K562 (cell line): ENCODE measurements around the gene OXLD1. TPM values are rescaled to one million over a fixed set of nuclear protein-coding genes. Genes with fewer than 3 reads are reported as not detected.

Experiments
- BRD9 ChIP-seq: fragments of 450-650 bp; IDR thresholded peaks from 2 replicates; pipeline ENCODE4 v1.6.1; 2018; ENCODE audit warnings: low read depth; ENCODE audit not compliant: partially characterized antibody
- CBX8 ChIP-seq: fragments of 200-600 bp; sonication (generic); IDR thresholded peaks from 2 replicates; pipeline ENCODE4 v1.6.1; 2012; ENCODE audit warnings: borderline replicate concordance, mixed run types, low read depth, mild to moderate bottlenecking, moderate library complexity, mixed read lengths, low read length, control low read depth, inconsistent platforms; ENCODE audit not compliant: poor library complexity, severe bottlenecking; ENCODE audit errors: extremely low read depth
- CTBP1 ChIP-seq: fragments of 450-650 bp; IDR thresholded peaks from 2 replicates; pipeline ENCODE4 v1.6.1; 2016; ENCODE audit warnings: borderline replicate concordance
- DEAF1 ChIP-seq: fragments of 450-650 bp; formaldehyde crosslinking; IDR thresholded peaks from 2 replicates; pipeline ENCODE4 v1.4.0; 2020; ENCODE audit warnings: mild to moderate bottlenecking, moderate library complexity
- DMBX1 ChIP-seq: fragments of 250-450 bp; sonication (Bioruptor Pico); IDR thresholded peaks from 2 replicates; pipeline ENCODE4 v1.8.0; 2022; ENCODE audit warnings: inconsistent platforms, mild to moderate bottlenecking, moderate library complexity, borderline replicate concordance
- NR2C1 ChIP-seq, 2 experiments: fragments of 450-650 bp; IDR thresholded peaks; 2 replicates each; pipeline ENCODE4 v1.6.1; 2017; ENCODE audit warnings: mild to moderate bottlenecking in 2 of 2, antibody characterized with exemption in 1 of 2, inconsistent platforms in 1 of 2, missing compliant biosample characterization in 1 of 2, missing genetic modification characterization in 1 of 2
- REST ChIP-seq, 2 experiments: fragments of 450-650 bp; formaldehyde crosslinking in 1 of 2; IDR thresholded peaks; 2 replicates each; pipeline versions ENCODE4 v1.4.0 to v1.6.1; 2014 to 2020; ENCODE audit warnings: mild to moderate bottlenecking in 2 of 2, borderline replicate concordance in 1 of 2, low read depth in 1 of 2
- RFX5 ChIP-seq: IDR thresholded peaks from 2 replicates; pipeline ENCODE4 v1.6.1; 2011; ENCODE audit warnings: low read depth, mild to moderate bottlenecking, improper control_type of control experiment, low read length
- SAP30 ChIP-seq: fragments of 200-600 bp; sonication (generic); IDR thresholded peaks from 2 replicates; pipeline ENCODE4 v1.6.1; 2012; ENCODE audit warnings: borderline replicate concordance, low read depth, mild to moderate bottlenecking, moderate library complexity, low read length, control low read depth, inconsistent platforms; ENCODE audit not compliant: insufficient read depth, poor library complexity, severe bottlenecking
- SIX5 ChIP-seq, 2 experiments: IDR thresholded peaks; 2 replicates each; pipeline ENCODE4 v1.6.1; 2011; ENCODE audit warnings: low read length in 2 of 2, borderline replicate concordance in 1 of 2, low read depth in 1 of 2, mild to moderate bottlenecking in 1 of 2, moderate library complexity in 1 of 2; ENCODE audit not compliant: insufficient read depth in 1 of 2
- ZBTB33 ChIP-seq: sonication (generic); formaldehyde crosslinking; IDR thresholded peaks from 2 replicates; pipeline ENCODE4 v1.8.1; 2023; ENCODE audit warnings: mild to moderate bottlenecking, missing genetic modification reagents
- ZNF395 ChIP-seq: fragments of 200-800 bp; sonication (Bioruptor generic); IDR thresholded peaks from 2 replicates; pipeline ENCODE4 v1.6.1; 2017; ENCODE audit warnings: missing genetic modification characterization, missing compliant biosample characterization
- polyA plus RNA-seq, 8 experiments: library from polyadenylated mRNA; depleted of rRNA in 4 of 8; stranded (reverse) in 5 of 8; unstranded in 3 of 8; fragments of >200 nt; fragmentation: Nextera tagmentation in 2 of 8; fragmentation: Illumina TruSeq in 1 of 8; extraction: Ambion mirVana in 2 of 8; extraction: Trizol in 1 of 8; gene quantifications; 2 replicates each; pipeline versions ENCODE4 v1.2.1 to v1.2.3, GENCODE V29; 2011 to 2014; ENCODE audit warnings: inconsistent platforms in 1 of 8, missing spikeins in 1 of 8
- total RNA-seq, 7 experiments: library from RNA; depleted of rRNA in 6 of 7; stranded (reverse); fragments of >200 nt in 6 of 7; fragmentation: Illumina TruSeq in 2 of 7; extraction: Trizol in 2 of 7; gene quantifications; 2 replicates each; pipeline versions ENCODE4 v1.2.1 to v1.2.3, GENCODE V29; 2011 to 2021; ENCODE audit warnings: low replicate concordance in 1 of 7

OXLD1 gene
- total and polyA plus RNA-seq, 9 of the 15 experiments (the other 6 are each of a cell fraction or from before 2014, with no cell fraction given) = 4.4 to 115 (median 29.3) TPM

- TF ChIP-seq CTBP1 = 0 out of 2 replicates have a peak, but pooled peaks have one; percentile 39
- peak; percentile 15 for TF ChIP-seq SAP30
- TF ChIP-seq SIX5 (IDR thresholded peaks at IDR 0.05; ENCODE audit: borderline replicate concordance in 1 of 2, insufficient read depth in 1 of 2, low read depth in 1 of 2, low read length in 2 of 2) = no peak
- TF ChIP-seq NR2C1 (IDR thresholded peaks at IDR 0.05) = no peak
- TF ChIP-seq NR2C1 (tag; IDR thresholded peaks at IDR 0.05) = no peak
- no peak for TF ChIP-seq DMBX1 (CRISPR knock-in tag)
- TF ChIP-seq REST (IDR thresholded peaks at IDR 0.05; ENCODE audit: borderline replicate concordance) = peak; percentile 33; the same call in 1 of the 2 replicates
- TF ChIP-seq REST (CRISPR knock-in tag; IDR thresholded peaks at IDR 0.05; ENCODE audit: low read depth) = no peak
- TF ChIP-seq CBX8 = no peak
- TF ChIP-seq ZBTB33 (CRISPR knock-in tag) = no peak
- TF ChIP-seq RFX5 = no peak
- TF ChIP-seq BRD9 = no peak
- no peak for TF ChIP-seq DEAF1 (CRISPR knock-in tag)
- TF ChIP-seq ZNF395 (CRISPR knock-in tag) = no peak
These were observed 46.1 kb upstream of the OXLD1 start (continued) for GRCh38 chr17:81712468-81713003.
